Bone marrow (tissue), 2 donors: Measurements from ENCODE around the gene APOBEC3H.

Experiments used
- DNase-seq, 2 donors: peaks; one replicate each; lab custom pipeline; 2025; lab: John Stamatoyannopoulos, UW

The APOBEC3H gene

GRCh38 chr22:39135092-39135896, 38.2 kb downstream of the APOBEC3H start:
- DNase-seq: no peak

GRCh38 chr22:39136317-39136716, 39.3 kb downstream of the APOBEC3H start:
- no peak for DNase-seq

DNA sequence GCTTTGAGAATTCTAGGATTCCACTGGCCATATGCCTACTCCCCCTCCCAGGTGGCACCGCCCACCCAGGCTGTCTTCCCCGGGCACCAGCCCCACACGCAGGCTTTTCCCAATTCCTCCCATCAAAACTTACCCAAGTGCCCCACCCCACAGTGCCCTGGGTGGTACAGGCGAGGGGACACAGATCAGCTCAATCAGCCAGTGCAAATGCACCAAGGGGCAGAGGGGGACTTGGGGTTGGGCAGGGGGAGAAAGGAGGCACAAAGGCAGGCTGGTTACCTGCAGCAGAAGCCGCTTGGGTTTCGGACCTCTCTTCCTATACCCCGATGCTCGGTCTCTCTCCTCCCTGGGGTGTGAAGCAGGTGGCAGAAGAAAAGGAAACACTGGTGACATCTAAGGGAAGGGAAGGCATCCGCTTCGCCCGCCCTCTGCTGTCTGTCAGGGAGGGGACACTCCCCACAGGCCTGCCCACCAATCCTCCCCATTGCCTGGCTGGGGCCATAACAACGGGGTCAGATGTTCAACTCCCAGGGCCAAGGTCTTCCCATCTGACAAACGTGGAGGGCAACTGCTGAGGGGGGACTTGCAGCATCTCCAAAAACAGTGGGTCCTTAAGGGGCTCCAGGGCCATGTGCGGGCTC, 41.4 kb downstream of the APOBEC3H start:
- DNase-seq: no peak

GRCh38 chr22:39139933-39140332, 42.9 kb downstream of the APOBEC3H start:
- DNase-seq: no peak

- no peak for DNase-seq
These were observed 45.1 kb downstream of the APOBEC3H start for GRCh38 chr22:39142088-39142680.

- peak; percentile 22 to 84 for DNase-seq
These were observed 47.2 kb downstream of the APOBEC3H start for GRCh38 chr22:39144101-39144767.

- DNase-seq: no peak
These were observed 49.4 kb downstream of the APOBEC3H start for GRCh38 chr22:39146256-39147101.

DNA sequence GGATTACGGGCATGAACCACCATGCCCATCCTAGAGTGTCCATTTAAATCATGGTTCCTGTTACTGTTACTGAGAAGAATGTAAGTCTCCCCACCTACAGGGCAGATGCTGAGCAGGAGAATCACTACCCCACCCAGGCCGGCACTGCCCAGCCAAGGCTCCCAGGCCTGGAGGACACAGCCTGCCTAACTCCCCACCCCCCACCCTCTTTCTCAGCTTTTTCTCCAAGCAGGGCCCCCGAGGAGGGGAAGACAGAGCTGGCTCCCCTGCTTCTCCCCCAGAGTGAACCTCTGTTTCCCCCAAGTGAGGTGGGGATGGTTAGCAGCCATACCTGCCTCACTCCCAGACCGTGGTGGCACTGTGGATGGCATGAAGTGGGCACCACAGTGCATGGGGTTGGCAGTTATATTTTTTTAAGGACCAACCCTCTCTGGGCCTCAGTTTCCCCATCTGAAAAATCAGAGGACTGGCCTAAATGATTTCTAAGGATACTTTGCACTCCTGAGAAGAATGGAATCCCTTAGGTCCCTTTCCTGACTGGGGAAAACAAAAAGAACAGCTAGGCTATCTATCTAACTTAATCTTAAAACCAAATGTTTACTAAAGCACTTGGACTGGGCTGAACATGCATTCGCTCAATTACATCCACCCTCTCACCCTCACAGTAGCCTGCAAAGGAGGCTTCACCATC, 50.4 kb downstream of the APOBEC3H start:
- DNase-seq: no peak

GRCh38 chr22:39148026-39148726, 51.1 kb downstream of the APOBEC3H start:
- DNase-seq: no peak

GRCh38 chr22:39148727-39149535, 51.9 kb downstream of the APOBEC3H start:
- DNase-seq: no peak

DNA sequence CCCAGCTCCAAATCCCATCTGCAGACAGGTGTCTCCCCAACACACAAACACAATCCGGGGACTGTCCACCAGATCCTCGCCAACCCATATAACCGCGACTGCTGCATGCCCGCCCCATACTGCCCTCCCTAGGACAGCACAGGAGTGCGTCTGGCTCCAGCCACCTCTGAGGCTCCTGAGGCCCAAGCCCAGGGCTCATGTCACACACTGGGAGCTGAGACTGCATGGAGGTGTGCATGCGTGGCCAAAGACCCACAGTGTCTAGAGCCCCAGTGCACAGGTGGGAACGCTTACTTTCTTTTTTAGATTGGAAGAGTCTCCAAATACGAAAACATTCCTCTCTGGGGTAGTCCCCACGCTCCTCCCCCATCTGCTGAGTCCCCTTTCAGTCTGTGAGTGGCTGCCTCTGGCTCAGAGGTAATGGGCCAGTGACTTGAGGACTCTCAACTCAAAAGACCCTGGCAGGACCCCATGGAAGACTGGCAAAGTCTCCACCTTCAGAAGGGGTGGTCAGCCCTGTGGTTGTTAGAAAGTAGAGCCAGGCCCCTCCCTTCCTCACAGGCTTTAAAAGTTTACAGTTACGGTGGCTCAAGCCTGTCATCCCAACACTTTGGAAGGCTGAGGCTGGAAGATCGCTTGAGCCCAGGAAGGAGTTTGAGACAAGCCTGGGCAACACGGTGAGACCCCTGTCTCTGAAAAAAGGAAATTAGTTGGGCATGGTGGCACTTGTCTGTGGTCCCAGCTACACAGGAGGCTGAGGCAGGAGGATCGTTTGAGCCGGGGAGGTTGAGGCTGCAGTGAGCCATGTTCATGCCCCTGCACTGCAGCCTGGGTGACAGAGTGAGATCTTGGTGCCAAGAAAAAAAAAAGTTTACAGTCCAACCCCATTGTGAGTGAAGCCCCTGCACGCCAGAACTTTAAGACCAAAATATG, 53.1 kb downstream of the APOBEC3H start:
- DNase-seq: no peak

- no peak for DNase-seq
These were observed 53.8 kb downstream of the APOBEC3H start for GRCh38 chr22:39150848-39151215.

DNA sequence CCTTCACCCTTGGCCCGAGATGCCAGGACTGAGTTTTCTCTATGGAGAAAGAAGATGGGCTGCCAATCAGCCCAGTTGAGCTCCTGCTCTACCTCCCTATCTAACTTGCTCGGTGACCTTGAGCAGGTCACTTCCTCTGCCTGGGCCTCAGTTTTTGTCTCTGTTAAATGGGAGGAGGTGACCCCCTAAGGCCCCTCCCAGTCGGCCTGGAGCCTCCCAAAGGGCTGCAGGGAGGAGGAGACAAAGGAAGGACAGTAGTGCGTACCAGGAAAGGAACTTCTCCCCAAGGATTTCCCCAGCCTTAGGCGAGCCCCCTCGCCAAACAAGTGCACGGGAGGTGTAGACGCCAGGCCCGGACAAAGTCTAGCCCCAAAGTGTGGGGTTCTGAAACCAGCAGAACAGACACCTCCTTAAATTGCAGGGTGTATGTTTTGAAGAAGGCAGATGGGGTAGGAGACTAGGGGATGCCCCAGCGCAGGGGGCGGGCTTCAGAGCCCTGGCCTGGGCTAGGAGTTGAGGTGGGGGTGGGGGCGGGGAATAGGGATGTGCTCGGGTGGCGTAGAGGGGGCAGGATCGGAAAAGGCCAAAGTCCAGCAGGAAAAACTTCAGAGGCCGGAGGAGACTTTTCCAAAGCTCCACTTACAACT, 54.4 kb downstream of the APOBEC3H start:
- no peak for DNase-seq

DNA sequence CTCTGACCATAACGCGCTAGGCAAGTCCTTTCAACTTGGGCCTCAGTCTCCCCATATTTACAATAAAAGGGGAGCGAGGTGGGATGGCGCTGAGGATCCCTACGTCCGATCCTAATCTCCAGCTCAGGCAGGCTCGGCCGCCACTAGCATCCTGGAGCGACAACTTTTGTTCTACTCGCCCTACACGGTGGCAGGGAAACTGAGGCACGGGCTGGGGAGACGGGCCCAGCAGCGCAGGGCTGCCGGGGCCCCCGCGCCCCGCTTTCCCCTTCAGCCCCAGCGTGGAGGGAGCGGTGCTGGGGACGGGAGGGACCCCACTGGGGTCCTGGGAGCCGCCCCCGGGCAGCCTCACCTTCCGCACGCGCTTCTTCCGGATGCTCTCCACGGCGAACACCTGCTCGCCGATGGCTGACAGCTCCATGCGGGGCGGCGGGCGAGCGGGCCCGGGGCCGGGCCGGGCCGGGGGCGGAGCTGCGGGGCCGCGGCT, 55.0 kb downstream of the APOBEC3H start:
- no peak for DNase-seq

- peak; percentile 74 to 75 for DNase-seq
These were observed 55.6 kb downstream of the APOBEC3H start, which contains the start of gene CBX7 for GRCh38 chr22:39152511-39153219. CBX7 (minus strand) TSS chr22:39152680; CDS start chr22:39152444, 236 bp downstream.

- DNase-seq: no peak
These were observed 56.2 kb downstream of the APOBEC3H start for GRCh38 chr22:39153220-39153717.
